Mesenchymal stem cell (in vitro differentiated cells and primary cell): ENCODE data around the gene ATP13A4.

Experiments used
- DNase-seq: peaks from one replicate; pipeline ENCODE4 v3.0.0-alpha.2; 2013
- H2AFZ ChIP-seq: one replicate; pipeline ENCODE4 v1.6.1; 2013; ENCODE audit warnings: low read depth, mild to moderate bottlenecking, control low read depth, inconsistent platforms, low read length, moderate library complexity
- H2AK5ac ChIP-seq: 2 replicates; pipeline ENCODE4 v1.6.1; 2013; ENCODE audit warnings: low read length, moderate library complexity, mild to moderate bottlenecking, inconsistent platforms; ENCODE audit not compliant: severe bottlenecking
- H2BK120ac ChIP-seq: one replicate; pipeline ENCODE4 v1.6.1; 2013; ENCODE audit warnings: low read depth, mild to moderate bottlenecking, inconsistent platforms, low read length, moderate library complexity
- H2BK12ac ChIP-seq, 2 experiments: one replicate each; pipeline ENCODE4 v1.6.1; 2013; ENCODE audit warnings: inconsistent platforms in 2 of 2, low read length in 2 of 2, mild to moderate bottlenecking in 2 of 2, moderate library complexity in 2 of 2, control low read depth in 1 of 2
- H2BK15ac ChIP-seq: one replicate; pipeline ENCODE4 v1.6.1; 2013; ENCODE audit warnings: mild to moderate bottlenecking, low read depth, inconsistent platforms; ENCODE audit not compliant: poor library complexity, severe bottlenecking
- H2BK5ac ChIP-seq: 2 replicates; pipeline ENCODE4 v1.6.1; 2013; ENCODE audit warnings: low read depth, mild to moderate bottlenecking, low read length, control low read depth, inconsistent platforms; ENCODE audit not compliant: poor library complexity, severe bottlenecking
- H3K14ac ChIP-seq, 2 experiments: one replicate each; pipeline ENCODE4 v1.6.1; 2013; ENCODE audit warnings: inconsistent platforms in 2 of 2, low read length in 2 of 2, control low read depth in 1 of 2, mild to moderate bottlenecking in 1 of 2, moderate library complexity in 1 of 2
- H3K18ac ChIP-seq, 2 experiments: one replicate each; pipeline ENCODE4 v1.6.1; 2013; ENCODE audit warnings: inconsistent platforms in 2 of 2, low read length in 2 of 2, control low read depth in 1 of 2, low read depth in 1 of 2, mild to moderate bottlenecking in 1 of 2
- H3K23ac ChIP-seq, 2 experiments: one replicate each; pipeline ENCODE4 v1.6.1; 2013; ENCODE audit warnings: inconsistent platforms in 2 of 2, low read length in 2 of 2, mild to moderate bottlenecking in 2 of 2, moderate library complexity in 2 of 2, control low read depth in 1 of 2
- H3K27ac ChIP-seq: 2 replicates; pipeline ENCODE4 v1.5.1; 2013; ENCODE audit warnings: mild to moderate bottlenecking, moderate library complexity, low read length, control low read depth, inconsistent platforms; ENCODE audit not compliant: poor library complexity, severe bottlenecking
- H3K27me3 ChIP-seq, 2 experiments: 2 replicates each; pipeline versions ENCODE4 v1.6.1 to v1.7.0; 2013; ENCODE audit warnings: low read length in 2 of 2, mild to moderate bottlenecking in 2 of 2, moderate library complexity in 2 of 2, control low read depth in 1 of 2, inconsistent platforms in 1 of 2; ENCODE audit not compliant: control insufficient read depth in 1 of 2, insufficient read depth in 1 of 2
- H3K36me3 ChIP-seq, 2 experiments: 2 replicates each; pipeline versions ENCODE4 v1.6.1 to v1.7.0; 2013; ENCODE audit warnings: low read length in 2 of 2, control low read depth in 1 of 2, inconsistent platforms in 1 of 2, low read depth in 1 of 2, mild to moderate bottlenecking in 1 of 2; ENCODE audit not compliant: insufficient read depth in 2 of 2, control insufficient read depth in 1 of 2
- H3K4ac ChIP-seq, 2 experiments: one replicate each; pipeline ENCODE4 v1.6.1; 2013; ENCODE audit warnings: inconsistent platforms in 2 of 2, low read length in 2 of 2, mild to moderate bottlenecking in 2 of 2, moderate library complexity in 2 of 2, control low read depth in 1 of 2, low read depth in 1 of 2
- H3K4me1 ChIP-seq: 2 replicates; pipeline ENCODE4 v1.6.1; 2013; ENCODE audit warnings: low read depth, low read length, control low read depth; ENCODE audit not compliant: control insufficient read depth, insufficient read depth
- H3K4me2 ChIP-seq: 2 replicates; pipeline ENCODE4 v1.6.1; 2013; ENCODE audit warnings: low read length, mild to moderate bottlenecking, inconsistent platforms; ENCODE audit not compliant: poor library complexity, severe bottlenecking
- H3K4me3 ChIP-seq, 2 experiments: 2 replicates each; pipeline versions ENCODE4 v1.5.1 to v1.7.0; 2013; ENCODE audit warnings: low read length in 2 of 2, mild to moderate bottlenecking in 2 of 2, control low read depth in 1 of 2, low read depth in 1 of 2; ENCODE audit not compliant: insufficient read depth in 1 of 2
- H3K79me1 ChIP-seq: replicated peaks from 2 replicates; pipeline ENCODE4 v1.6.1; 2013; ENCODE audit warnings: mild to moderate bottlenecking, control low read depth, low read length, inconsistent platforms; ENCODE audit not compliant: poor library complexity, severe bottlenecking
- H3K9ac ChIP-seq: 2 replicates; pipeline ENCODE4 v1.7.0; 2013; ENCODE audit warnings: mild to moderate bottlenecking, low read length, moderate library complexity
- H3K9me3 ChIP-seq: 2 replicates; pipeline ENCODE4 v1.7.0; 2013; ENCODE audit warnings: mild to moderate bottlenecking, low read length; ENCODE audit not compliant: control insufficient read depth
- H4K8ac ChIP-seq: one replicate; pipeline ENCODE4 v1.6.1; 2013; ENCODE audit warnings: inconsistent platforms, mild to moderate bottlenecking, low read length, moderate library complexity
- H4K91ac ChIP-seq: one replicate; pipeline ENCODE4 v1.6.1; 2013; ENCODE audit warnings: mild to moderate bottlenecking, low read length, inconsistent platforms
- WGBS: methylation state at CpG from one replicate; pipeline ENCODE4 v1.1.7; 2013; ENCODE audit warnings: mixed read lengths; 5-methylcytosine and 5-hydroxymethylcytosine counted together

The ATP13A4 gene

DNA sequence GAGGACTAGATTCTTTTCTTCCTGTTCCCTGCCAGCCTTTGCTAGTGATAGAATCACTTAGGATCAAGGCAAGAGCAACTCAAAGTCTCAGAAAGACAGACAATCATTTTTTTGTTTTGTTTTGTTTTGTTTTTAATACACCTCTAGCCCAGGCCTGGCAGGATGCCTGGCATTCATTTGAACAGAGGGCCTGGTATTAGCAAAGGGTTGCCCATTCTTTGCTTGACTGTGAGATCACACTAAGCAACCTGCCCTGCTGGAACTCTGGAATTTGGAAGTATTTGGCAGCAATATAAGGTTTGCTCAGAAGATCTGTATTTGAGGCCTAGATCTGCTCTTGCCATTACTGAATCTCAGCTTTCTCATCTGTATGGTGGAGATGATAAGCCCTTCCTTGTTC lies 154.4 kb downstream of the ATP13A4 start:
- H3K79me1 ChIP-seq = no peaks in the 10 kb centered on the region
- peaks cover 5% of the 10 kb centered on the region for H3K9me3 ChIP-seq
- no peak overlapping the region for H3K9ac ChIP-seq
- no peak overlapping the region for H3K14ac ChIP-seq
- H2AFZ ChIP-seq = no peak overlapping the region
- no peak overlapping the region for H3K4ac ChIP-seq
- DNase-seq = no peak
- no peaks in the 10 kb centered on the region for H3K36me3 ChIP-seq
- no peak overlapping the region for H2BK12ac ChIP-seq
- H2BK15ac ChIP-seq = no peak overlapping the region
- H2BK120ac ChIP-seq = no peak overlapping the region
- H3K27ac ChIP-seq = no peak overlapping the region
- H2BK5ac ChIP-seq = no peak overlapping the region
- H3K27me3 ChIP-seq = no peaks in the 10 kb centered on the region
- no peak overlapping the region for H4K8ac ChIP-seq
- H4K91ac ChIP-seq = no peak overlapping the region
- no peak overlapping the region for H3K4me3 ChIP-seq
- no peak overlapping the region for H3K18ac ChIP-seq
- H3K23ac ChIP-seq = no peak overlapping the region
- H2AK5ac ChIP-seq = no peak overlapping the region
- no peaks in the 10 kb centered on the region for H3K4me1 ChIP-seq
- H3K4me2 ChIP-seq = no peak overlapping the region

DNA sequence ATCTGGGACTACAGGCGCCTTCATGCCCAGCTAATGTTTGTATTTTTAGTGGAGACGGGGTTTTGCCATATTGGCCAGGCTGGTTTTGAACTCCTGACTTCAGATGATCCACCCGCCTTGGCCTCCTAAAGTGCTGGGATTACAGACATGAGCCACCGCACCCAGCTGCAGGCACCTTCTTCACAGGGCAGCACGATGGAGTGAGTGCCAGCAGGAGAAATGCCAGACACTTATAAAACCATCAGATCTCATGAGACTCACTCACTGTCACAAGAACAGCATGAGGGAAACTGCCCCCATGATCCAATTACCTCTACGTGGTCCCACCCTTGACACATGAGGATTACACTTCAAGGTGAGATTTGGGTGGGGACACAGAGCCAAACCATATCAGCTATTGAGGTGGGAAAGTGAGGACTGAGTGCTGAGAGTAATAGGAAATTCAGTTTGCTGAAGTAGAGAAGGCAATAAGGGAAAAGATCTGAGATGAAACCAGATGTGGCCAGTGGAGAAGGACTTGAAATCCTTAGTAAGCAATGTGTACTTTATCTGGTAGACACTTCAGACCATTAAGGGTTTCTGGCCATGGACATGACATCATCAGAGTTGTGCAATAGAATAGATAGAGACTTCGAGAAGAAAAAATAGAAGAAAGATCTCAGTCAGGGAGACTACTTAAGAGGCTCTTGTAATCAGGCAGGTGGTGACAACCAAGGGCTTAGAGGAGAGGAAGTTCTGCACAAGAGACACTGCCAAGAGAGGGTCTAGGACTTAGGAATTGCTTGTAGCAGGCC lies 158.0 kb downstream of the ATP13A4 start:
- Histone ChIP-seq H3K4me2 (no peak overlapping the region), H2AFZ (no peak overlapping the region), H3K36me3 (no peaks in the 10 kb centered on the region), H3K4me1 (no peaks in the 10 kb centered on the region), H3K9ac (no peak overlapping the region), H2BK5ac (no peak overlapping the region), H2BK12ac (no peak overlapping the region), H3K79me1 (no peaks in the 10 kb centered on the region), H4K91ac (no peak overlapping the region), H2AK5ac (no peak overlapping the region), H2BK120ac (no peak overlapping the region), H3K14ac (no peak overlapping the region), H4K8ac (no peak overlapping the region), H3K18ac (no peak overlapping the region), H2BK15ac (no peak overlapping the region), H3K9me3 (peaks cover 4% of the 10 kb centered on the region), H3K4ac (no peak overlapping the region), H3K27ac (no peak overlapping the region), H3K27me3 (no peaks in the 10 kb centered on the region), H3K23ac (no peak overlapping the region), H3K4me3 (no peak overlapping the region)
- 84% methylated on average over 7 of the region's 7 CpGs for WGBS
- DNase-seq = no peak

DNA sequence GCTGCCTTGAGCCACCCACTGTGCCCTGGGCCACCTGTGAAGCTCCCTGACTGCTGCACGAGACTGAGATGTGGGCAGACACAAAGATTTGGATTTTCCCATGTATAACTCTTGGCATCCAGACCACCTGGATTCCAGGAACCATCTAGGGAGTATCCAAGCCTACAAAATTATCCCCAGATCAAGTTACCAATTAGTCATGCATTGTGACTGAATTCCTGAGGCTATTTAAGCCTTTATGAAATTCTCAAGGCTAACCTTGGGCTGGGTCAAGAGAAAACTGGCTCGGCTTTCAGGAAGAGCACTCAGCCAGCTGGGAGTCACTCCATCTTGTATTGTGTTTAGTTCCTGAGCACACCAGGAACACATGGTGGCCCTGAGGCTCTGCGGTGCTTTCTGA lies 162.8 kb downstream of the ATP13A4 start:
- Histone ChIP-seq H2AFZ (no peak overlapping the region), H3K4me2 (no peak overlapping the region), H3K79me1 (no peaks in the 10 kb centered on the region), H2BK12ac (no peak overlapping the region), H3K4ac (no peak overlapping the region), H3K4me3 (no peak overlapping the region), H2BK15ac (no peak overlapping the region), H3K14ac (no peak overlapping the region), H3K9ac (no peak overlapping the region), H4K8ac (no peak overlapping the region), H3K9me3 (no peaks in the 10 kb centered on the region), H3K27ac (no peak overlapping the region), H4K91ac (no peak overlapping the region), H3K27me3 (no peaks in the 10 kb centered on the region), H3K4me1 (no peaks in the 10 kb centered on the region), H3K23ac (no peak overlapping the region), H2AK5ac (no peak overlapping the region), H3K18ac (no peak overlapping the region), H2BK5ac (no peak overlapping the region), H2BK120ac (no peak overlapping the region), H3K36me3 (no peaks in the 10 kb centered on the region)
- DNase-seq = no peak
- WGBS = 70% methylated on average over 3 of the region's 3 CpGs

DNA sequence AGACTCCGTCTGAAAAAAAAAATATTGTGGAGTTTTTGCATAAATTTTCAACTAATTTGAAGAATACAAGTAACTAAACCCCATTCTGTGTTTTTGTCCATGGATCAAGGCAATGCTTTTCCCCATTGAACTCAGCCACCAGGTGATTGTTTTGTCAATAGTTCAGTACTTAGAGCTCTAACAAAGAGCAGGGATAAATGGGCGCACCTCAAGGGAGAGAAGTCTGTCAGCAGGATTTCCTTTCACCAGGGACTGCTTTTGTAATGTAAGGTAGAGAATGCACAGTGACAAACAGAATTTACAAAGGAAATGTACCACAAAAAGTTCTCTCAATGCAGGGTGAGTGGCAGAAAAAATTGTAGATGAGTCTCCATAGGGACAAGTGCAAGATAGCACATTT lies 165.4 kb downstream of the ATP13A4 start:
- Histone ChIP-seq H3K18ac (no peak overlapping the region), H3K4ac (no peak overlapping the region), H4K8ac (no peak overlapping the region), H3K23ac (no peak overlapping the region), H4K91ac (no peak overlapping the region), H2BK120ac (no peak overlapping the region), H3K4me2 (no peak overlapping the region), H3K36me3 (no peaks in the 10 kb centered on the region), H3K9me3 (no peaks in the 10 kb centered on the region), H2AFZ (no peak overlapping the region), H2BK12ac (no peak overlapping the region), H2BK15ac (no peak overlapping the region), H3K79me1 (no peaks in the 10 kb centered on the region), H2BK5ac (no peak overlapping the region), H3K4me3 (no peak overlapping the region), H3K27ac (no peak overlapping the region), H3K9ac (no peak overlapping the region), H3K27me3 (no peaks in the 10 kb centered on the region), H3K14ac (no peak overlapping the region), H3K4me1 (no peaks in the 10 kb centered on the region), H2AK5ac (no peak overlapping the region)
- DNase-seq = no peak
- WGBS = 56% methylated on average over 1 of the region's 2 CpGs
